Fibroblast of lung (primary cell): ENCODE measurements around the gene SPATA32. TPM values are rescaled to one million over a fixed set of nuclear protein-coding genes. Genes with fewer than 3 reads are reported as not detected.

ENCODE experiments used
- DNase-seq, 2 donors: peaks; one replicate each; pipeline versions ENCODE4 v3.0.0 to v3.0.0-alpha.2; 2010; ENCODE audit warnings: low read depth in 2 of 2
- H2AFZ ChIP-seq: 2 replicates; pipeline ENCODE4 v1.5.1; 2012; ENCODE audit warnings: low read length, control low read depth, inconsistent platforms
- H3K27ac ChIP-seq: 2 replicates; pipeline ENCODE4 v1.5.1; 2011; ENCODE audit warnings: low read length, control low read depth; ENCODE audit not compliant: insufficient read depth
- H3K27me3 ChIP-seq: 2 replicates; pipeline ENCODE4 v1.5.1; 2011; ENCODE audit warnings: mild to moderate bottlenecking, low read length; ENCODE audit not compliant: control insufficient read depth, insufficient read depth
- H3K36me3 ChIP-seq: 2 replicates; pipeline ENCODE4 v1.5.1; 2011; ENCODE audit warnings: low read length; ENCODE audit not compliant: control insufficient read depth, insufficient read depth
- H3K4me1 ChIP-seq: 2 replicates; pipeline ENCODE4 v1.5.1; 2011; ENCODE audit warnings: low read length; ENCODE audit not compliant: control insufficient read depth, insufficient read depth; ENCODE audit errors: extremely low read depth
- H3K4me2 ChIP-seq: 2 replicates; pipeline ENCODE4 v1.5.1; 2011; ENCODE audit warnings: low read length, control low read depth; ENCODE audit not compliant: insufficient read depth; ENCODE audit errors: extremely low read depth
- H3K4me3 ChIP-seq, 4 experiments: fragments of 200-600 bp in 1 of 4; sonication (generic) in 1 of 4; replicated peaks in 1 of 4; 2 replicates each; pipeline ENCODE4 v1.5.1; 2011 to 2016; ENCODE audit warnings: low read length in 4 of 4, low read depth in 3 of 4, mild to moderate bottlenecking in 3 of 4, control low read depth in 2 of 4, inconsistent platforms in 1 of 4, mixed read lengths in 1 of 4; ENCODE audit not compliant: insufficient read depth in 1 of 4; ENCODE audit errors: control extremely low read depth in 1 of 4
- H3K79me2 ChIP-seq: 2 replicates; pipeline ENCODE4 v1.5.1; 2012; ENCODE audit warnings: mild to moderate bottlenecking, low read length, inconsistent platforms; ENCODE audit not compliant: control insufficient read depth, insufficient read depth
- H3K9ac ChIP-seq: 2 replicates; pipeline ENCODE4 v1.5.1; 2011; ENCODE audit warnings: mild to moderate bottlenecking, low read length, control low read depth; ENCODE audit not compliant: insufficient read depth
- H3K9me3 ChIP-seq: 2 replicates; pipeline ENCODE4 v1.5.1; 2012; ENCODE audit warnings: low read depth, low read length; ENCODE audit not compliant: control insufficient read depth, insufficient read depth
- H4K20me1 ChIP-seq: 2 replicates; pipeline ENCODE4 v1.5.1; 2011; ENCODE audit warnings: low read length; ENCODE audit not compliant: control insufficient read depth, insufficient read depth; ENCODE audit errors: extremely low read depth
- CTCF ChIP-seq, 2 donors: IDR thresholded peaks in 1 of 2; conservative IDR thresholded peaks in 1 of 2; 1 replicate in 1 of 2; 2 replicates in 1 of 2; pipeline ENCODE4 v1.5.1; 2011 to 2012; ENCODE audit warnings: low read length in 2 of 2, control low read depth in 1 of 2, inconsistent platforms in 1 of 2, low read depth in 1 of 2, mild to moderate bottlenecking in 1 of 2
- EZH2 ChIP-seq: IDR thresholded peaks from 2 replicates; pipeline ENCODE4 v1.5.1; 2012; ENCODE audit warnings: low read length, control low read depth, mild to moderate bottlenecking; ENCODE audit errors: missing control alignments
- polyA plus RNA-seq, 2 donors: library from polyadenylated mRNA; depleted of rRNA in 1 of 2; stranded (reverse) in 1 of 2; unstranded in 1 of 2; fragments of >200 nt; gene quantifications; 2 replicates each; pipeline ENCODE4 v1.2.1, GENCODE V29; 2011 to 2012; ENCODE audit warnings: missing spikeins in 1 of 2
- total RNA-seq: library from RNA; depleted of rRNA; stranded (reverse); fragments of >200 nt; gene quantifications from 2 replicates; pipeline ENCODE4 v1.2.1, GENCODE V29; 2014

Gene SPATA32
- total and polyA plus RNA-seq, 2 donors (not counting 1 experiment from before 2014, with no cell fraction given), result not detected

- no peak for DNase-seq
- H3K9me3 ChIP-seq, result no peaks in the 10 kb centered on the region
- H3K79me2 ChIP-seq, result peaks cover 34% of the 10 kb centered on the region
- no peak for TF ChIP-seq CTCF (conservative IDR thresholded peaks at IDR 0.05 in 1 of 2, IDR thresholded peaks at IDR 0.05 in 1 of 2; ENCODE audit: low read depth in 1 of 2, low read length in 2 of 2)
- TF ChIP-seq EZH2, result no peak
- peaks cover 2% of the 10 kb centered on the region for H4K20me1 ChIP-seq
- H3K27me3 ChIP-seq, result no peaks in the 10 kb centered on the region
- no peak overlapping the region for H3K4me3 ChIP-seq
- no peak overlapping the region for H3K4me2 ChIP-seq
- H2AFZ ChIP-seq, result no peak overlapping the region
- H3K4me1 ChIP-seq, result peaks cover 9% of the 10 kb centered on the region
- H3K9ac ChIP-seq, result no peak overlapping the region
- H3K36me3 ChIP-seq, result peaks cover 2% of the 10 kb centered on the region
- no peak overlapping the region for H3K27ac ChIP-seq
Observed at GRCh38 chr17:45301674-45302073, 39.8 kb upstream of the SPATA32 start.

GRCh38 chr17:45300060-45300751 lies 38.3 kb upstream of the SPATA32 start:
- H3K27ac ChIP-seq, result no peak overlapping the region
- no peak overlapping the region for H3K9ac ChIP-seq
- no peak overlapping the region for H2AFZ ChIP-seq
- H3K4me2 ChIP-seq, result no peak overlapping the region
- H3K36me3 ChIP-seq, result peaks cover 2% of the 10 kb centered on the region
- H3K79me2 ChIP-seq, result peaks cover 29% of the 10 kb centered on the region
- no peaks in the 10 kb centered on the region for H3K27me3 ChIP-seq
- no peak overlapping the region for H3K4me3 ChIP-seq
- TF ChIP-seq CTCF (conservative IDR thresholded peaks at IDR 0.05 in 1 of 2, IDR thresholded peaks at IDR 0.05 in 1 of 2; ENCODE audit: low read depth in 1 of 2, low read length in 2 of 2) (no peak), EZH2 (no peak)
- no peak for DNase-seq
- H3K9me3 ChIP-seq, result no peaks in the 10 kb centered on the region
- peaks cover 2% of the 10 kb centered on the region for H4K20me1 ChIP-seq
- H3K4me1 ChIP-seq, result peaks cover 8% of the 10 kb centered on the region

GRCh38 chr17:45299361-45299760 lies 37.5 kb upstream of the SPATA32 start:
- no peak overlapping the region for H3K27ac ChIP-seq
- H3K9me3 ChIP-seq, result no peaks in the 10 kb centered on the region

More at GRCh38 chr17:45299361-45299760, 37.5 kb upstream of the SPATA32 start:
- Histone ChIP-seq H4K20me1 (peaks cover 2% of the 10 kb centered on the region), H3K36me3 (peaks cover 2% of the 10 kb centered on the region), H3K9ac (no peak overlapping the region), H2AFZ (no peak overlapping the region), H3K4me1 (peaks cover 10% of the 10 kb centered on the region), H3K79me2 (peaks cover 27% of the 10 kb centered on the region), H3K4me3 (no peak overlapping the region), H3K27me3 (no peaks in the 10 kb centered on the region), H3K4me2 (no peak overlapping the region)
- TF ChIP-seq EZH2 (no peak), CTCF (conservative IDR thresholded peaks at IDR 0.05 in 1 of 2, IDR thresholded peaks at IDR 0.05 in 1 of 2; ENCODE audit: low read depth in 1 of 2, low read length in 2 of 2) (no peak)
- peak in 1 of 2 donors; percentile 52 for DNase-seq
